Measurements from ENCODE around the gene EPHB1.
"Not testable (repeated sequence)": the region's sequence is repeated elsewhere in the genome, so short reads cannot be mapped to it uniquely, and the experiment has no call there.

EPHB1 gene

GRCh38 chr3:134766290-134766689, 28.8 kb upstream of the EPHB1 start:
- H3K27me3 Mint-ChIP-seq, result peaks cover 5% of the 10 kb centered on the region
- no peaks in the 10 kb centered on the region for H3K4me1 Mint-ChIP-seq
- no peak overlapping the region for H3K4me3 Mint-ChIP-seq
- no peaks in the 10 kb centered on the region for H3K36me3 Mint-ChIP-seq
- peaks cover 1% of the 10 kb centered on the region for H3K9me3 Mint-ChIP-seq
- H3K27ac Mint-ChIP-seq, result no peak overlapping the region
- DNase-seq (ENCODE audit: low spot score in 2 of 2), result no peak
- no peak for ATAC-seq (ENCODE audit: low read depth)

GRCh38 chr3:134768116-134768515, 26.9 kb upstream of the EPHB1 start:
- no peaks in the 10 kb centered on the region for H3K4me1 Mint-ChIP-seq
- no peak overlapping the region for H3K27ac Mint-ChIP-seq
- DNase-seq (ENCODE audit: low spot score in 2 of 2), result no peak
- peaks cover 6% of the 10 kb centered on the region for H3K27me3 Mint-ChIP-seq
- H3K9me3 Mint-ChIP-seq, result peaks cover 1% of the 10 kb centered on the region
- ATAC-seq (ENCODE audit: low read depth), result no peak
- H3K36me3 Mint-ChIP-seq, result no peaks in the 10 kb centered on the region
- H3K4me3 Mint-ChIP-seq, result no peak overlapping the region

GRCh38 chr3:134768837-134769236, 26.2 kb upstream of the EPHB1 start:
- Mint-ChIP-seq H3K27me3 (peaks cover 6% of the 10 kb centered on the region), H3K36me3 (no peaks in the 10 kb centered on the region), H3K9me3 (peaks cover 1% of the 10 kb centered on the region), H3K27ac (no peak overlapping the region), H3K4me1 (no peaks in the 10 kb centered on the region), H3K4me3 (no peak overlapping the region)
- ATAC-seq (ENCODE audit: low read depth), result no peak
- DNase-seq (ENCODE audit: low spot score in 2 of 2), result no peak

GRCh38 chr3:134769287-134769868, 25.7 kb upstream of the EPHB1 start:
- H3K27ac Mint-ChIP-seq, result no peak overlapping the region
- H3K36me3 Mint-ChIP-seq, result no peaks in the 10 kb centered on the region
- H3K9me3 Mint-ChIP-seq, result peaks cover 1% of the 10 kb centered on the region
- no peak for ATAC-seq (ENCODE audit: low read depth)
- DNase-seq (ENCODE audit: low spot score in 2 of 2), result no peak
- peaks cover 6% of the 10 kb centered on the region for H3K27me3 Mint-ChIP-seq
- no peak overlapping the region for H3K4me3 Mint-ChIP-seq
- H3K4me1 Mint-ChIP-seq, result no peaks in the 10 kb centered on the region

- Mint-ChIP-seq H3K27ac (no peak overlapping the region), H3K4me3 (no peak overlapping the region), H3K4me1 (no peaks in the 10 kb centered on the region), H3K36me3 (no peaks in the 10 kb centered on the region), H3K9me3 (peaks cover 1% of the 10 kb centered on the region), H3K27me3 (peaks cover 1% of the 10 kb centered on the region)
- ATAC-seq (ENCODE audit: low read depth) (no peak), DNase-seq (ENCODE audit: low spot score in 2 of 2) (no peak)
These were observed 23.0 kb upstream of the EPHB1 start for GRCh38 chr3:134772011-134772410.

- Mint-ChIP-seq H3K36me3 (no peaks in the 10 kb centered on the region), H3K4me1 (no peaks in the 10 kb centered on the region), H3K27me3 (peaks cover 1% of the 10 kb centered on the region), H3K4me3 (no peak overlapping the region), H3K27ac (no peak overlapping the region), H3K9me3 (peaks cover 1% of the 10 kb centered on the region)
- ATAC-seq (ENCODE audit: low read depth), result no peak
- DNase-seq (ENCODE audit: low spot score in 2 of 2), result no peak
These were observed 22.5 kb upstream of the EPHB1 start for GRCh38 chr3:134772591-134772990.

- no peak for DNase-seq (ENCODE audit: low spot score in 2 of 2)
- Mint-ChIP-seq H3K4me3 (no peak overlapping the region), H3K36me3 (no peaks in the 10 kb centered on the region), H3K9me3 (peaks cover 1% of the 10 kb centered on the region), H3K4me1 (no peaks in the 10 kb centered on the region), H3K27me3 (peaks cover 1% of the 10 kb centered on the region), H3K27ac (no peak overlapping the region)
- ATAC-seq (ENCODE audit: low read depth), result no peak
These were observed 19.2 kb upstream of the EPHB1 start for GRCh38 chr3:134775831-134776230.

- no peak for ATAC-seq (ENCODE audit: low read depth)
- Mint-ChIP-seq H3K27ac (no peak overlapping the region), H3K4me3 (no peak overlapping the region), H3K36me3 (no peaks in the 10 kb centered on the region), H3K27me3 (peaks cover 1% of the 10 kb centered on the region), H3K4me1 (no peaks in the 10 kb centered on the region), H3K9me3 (no peaks in the 10 kb centered on the region)
- DNase-seq (ENCODE audit: low spot score in 2 of 2), result no peak
These were observed 18.5 kb upstream of the EPHB1 start for GRCh38 chr3:134776518-134776917.

- Mint-ChIP-seq H3K4me1 (no peaks in the 10 kb centered on the region), H3K27me3 (peaks cover 1% of the 10 kb centered on the region), H3K9me3 (no peaks in the 10 kb centered on the region), H3K36me3 (no peaks in the 10 kb centered on the region), H3K27ac (no peak overlapping the region), H3K4me3 (no peak overlapping the region)
- ATAC-seq (ENCODE audit: low read depth) (no peak), DNase-seq (ENCODE audit: low spot score in 2 of 2) (no peak)
These were observed 17.7 kb upstream of the EPHB1 start for GRCh38 chr3:134777341-134777740.

GRCh38 chr3:134788283-134788682, 6.8 kb upstream of the EPHB1 start:
- peaks cover 16% of the 10 kb centered on the region for H3K27me3 Mint-ChIP-seq
- H3K4me3 Mint-ChIP-seq; H3K27ac Mint-ChIP-seq; H3K9me3 Mint-ChIP-seq; H3K36me3 Mint-ChIP-seq; ATAC-seq (ENCODE audit: low read depth); H3K4me1 Mint-ChIP-seq; DNase-seq (ENCODE audit: low spot score in 2 of 2): not testable (repeated sequence)

- peaks cover 3% of the 10 kb centered on the region for H3K9me3 Mint-ChIP-seq
- no peaks in the 10 kb centered on the region for H3K36me3 Mint-ChIP-seq
- no peak for ATAC-seq (ENCODE audit: low read depth)
- H3K4me1 Mint-ChIP-seq, result peaks cover 10% of the 10 kb centered on the region
- DNase-seq (ENCODE audit: low spot score in 2 of 2), result no peak
- peaks cover 22% of the 10 kb centered on the region for H3K27me3 Mint-ChIP-seq
- no peak overlapping the region for H3K27ac Mint-ChIP-seq
- no peak overlapping the region for H3K4me3 Mint-ChIP-seq
These were observed 5.0 kb upstream of the EPHB1 start for GRCh38 chr3:134790065-134790464.

- Mint-ChIP-seq H3K27ac (no peak overlapping the region), H3K9me3 (peaks cover 3% of the 10 kb centered on the region), H3K4me3 (no peak overlapping the region), H3K36me3 (no peaks in the 10 kb centered on the region), H3K27me3 (peaks cover 25% of the 10 kb centered on the region), H3K4me1 (peaks cover 14% of the 10 kb centered on the region)
- no peak for DNase-seq (ENCODE audit: low spot score in 2 of 2)
- ATAC-seq (ENCODE audit: low read depth), result no peak
These were observed 3.1 kb upstream of the EPHB1 start for GRCh38 chr3:134791992-134792391.

- ATAC-seq (ENCODE audit: low read depth) (no peak), DNase-seq (ENCODE audit: low spot score in 2 of 2) (no peak)
- no peak overlapping the region for H3K27ac Mint-ChIP-seq
- H3K9me3 Mint-ChIP-seq, result no peaks in the 10 kb centered on the region
- H3K36me3 Mint-ChIP-seq, result no peaks in the 10 kb centered on the region
- no peak overlapping the region for H3K4me3 Mint-ChIP-seq
- peaks cover 15% of the 10 kb centered on the region for H3K4me1 Mint-ChIP-seq
- H3K27me3 Mint-ChIP-seq, result peaks cover 26% of the 10 kb centered on the region
These were observed 2.4 kb upstream of the EPHB1 start for GRCh38 chr3:134792700-134793099.

- peaks cover 15% of the 10 kb centered on the region for H3K4me1 Mint-ChIP-seq
- DNase-seq (ENCODE audit: low spot score in 2 of 2) (no peak), ATAC-seq (ENCODE audit: low read depth) (no peak)
- H3K27ac Mint-ChIP-seq, result no peak overlapping the region
- H3K27me3 Mint-ChIP-seq, result peaks cover 25% of the 10 kb centered on the region
- no peak overlapping the region for H3K4me3 Mint-ChIP-seq
- no peaks in the 10 kb centered on the region for H3K9me3 Mint-ChIP-seq
- H3K36me3 Mint-ChIP-seq, result no peaks in the 10 kb centered on the region
These were observed 1.5 kb upstream of the EPHB1 start for GRCh38 chr3:134793562-134793961.

GRCh38 chr3:134794323-134794722, 737 bp upstream of the EPHB1 start:
- no peaks in the 10 kb centered on the region for H3K36me3 Mint-ChIP-seq
- ATAC-seq (ENCODE audit: low read depth), result no peak
- H3K4me3 Mint-ChIP-seq, result peak overlapping the region; percentile 93
- no peak overlapping the region for H3K27ac Mint-ChIP-seq
- DNase-seq (ENCODE audit: low spot score in 2 of 2), result no peak
- peaks cover 22% of the 10 kb centered on the region for H3K27me3 Mint-ChIP-seq
- peaks cover 15% of the 10 kb centered on the region for H3K4me1 Mint-ChIP-seq
- H3K9me3 Mint-ChIP-seq, result no peaks in the 10 kb centered on the region
